HG03520 (cell line): ENCODE measurements around the gene PCDH1.

Source experiments
- ATAC-seq: cut with Tn5 transposase; IDR thresholded peaks from one replicate; pipeline ENCODE4 v1.9.1; 2021; ENCODE audit warnings: mild to moderate bottlenecking, moderate library complexity; ENCODE audit not compliant: unreplicated experiment

PCDH1 gene

DNA sequence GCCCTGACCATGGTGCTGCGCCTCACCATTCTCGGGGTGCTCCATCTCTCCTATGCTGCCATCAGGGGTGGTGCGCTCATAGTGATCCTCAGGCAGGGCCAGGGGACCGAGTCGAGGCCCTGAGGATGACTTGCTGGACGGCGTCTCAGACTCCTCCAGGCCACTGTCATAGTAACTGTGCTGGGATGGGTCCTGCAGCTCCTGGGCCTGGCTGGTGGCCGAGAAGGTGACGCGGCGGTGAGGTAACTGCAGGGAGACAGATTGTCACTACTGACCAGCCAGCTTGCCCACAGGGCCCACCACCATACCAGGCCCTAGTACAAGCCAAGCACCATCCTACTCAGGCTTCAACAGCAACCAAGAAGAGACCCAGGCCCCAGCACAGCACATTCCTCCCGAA lies 21.0 kb downstream of the PCDH1 start:
- ATAC-seq, result no peak

DNA sequence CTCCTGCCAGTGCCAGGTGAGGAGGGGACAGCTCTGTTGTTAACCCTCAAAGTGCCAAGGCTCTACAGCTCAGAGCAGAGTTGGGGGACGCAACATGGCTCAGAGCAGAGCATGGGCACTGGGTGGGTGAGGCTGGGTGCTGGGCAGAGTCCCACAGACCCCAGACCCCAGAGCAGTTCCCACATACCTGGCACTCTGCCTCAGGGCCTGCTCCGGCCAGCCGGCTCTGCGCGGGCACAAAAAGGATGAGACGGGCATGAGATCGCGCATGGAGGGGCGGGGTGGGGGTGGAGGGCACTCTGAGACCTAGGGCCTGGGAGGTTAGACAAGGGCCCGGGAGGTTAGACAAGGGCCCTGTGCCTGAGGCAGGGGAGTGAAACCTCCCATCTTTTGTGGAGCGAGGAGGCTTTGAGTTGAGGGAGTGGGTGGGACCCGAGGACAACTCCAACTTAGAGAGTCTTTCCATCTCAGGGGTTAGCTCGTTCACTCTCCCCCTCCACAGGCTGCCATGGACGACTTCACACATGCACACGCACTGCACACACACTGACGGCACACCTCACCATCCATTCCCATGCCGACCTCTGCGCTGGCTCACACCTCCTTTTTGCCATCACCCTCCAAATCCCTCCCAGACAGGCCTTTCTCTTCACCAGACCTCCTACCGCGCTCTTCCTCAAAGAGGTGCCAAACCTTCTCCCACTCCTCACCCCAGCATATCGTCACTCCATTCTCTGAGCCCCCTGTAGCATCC lies 22.0 kb downstream of the PCDH1 start:
- no peak for ATAC-seq

- no peak for ATAC-seq
These were observed 22.8 kb downstream of the PCDH1 start for GRCh38 chr5:141855265-141856036.

DNA sequence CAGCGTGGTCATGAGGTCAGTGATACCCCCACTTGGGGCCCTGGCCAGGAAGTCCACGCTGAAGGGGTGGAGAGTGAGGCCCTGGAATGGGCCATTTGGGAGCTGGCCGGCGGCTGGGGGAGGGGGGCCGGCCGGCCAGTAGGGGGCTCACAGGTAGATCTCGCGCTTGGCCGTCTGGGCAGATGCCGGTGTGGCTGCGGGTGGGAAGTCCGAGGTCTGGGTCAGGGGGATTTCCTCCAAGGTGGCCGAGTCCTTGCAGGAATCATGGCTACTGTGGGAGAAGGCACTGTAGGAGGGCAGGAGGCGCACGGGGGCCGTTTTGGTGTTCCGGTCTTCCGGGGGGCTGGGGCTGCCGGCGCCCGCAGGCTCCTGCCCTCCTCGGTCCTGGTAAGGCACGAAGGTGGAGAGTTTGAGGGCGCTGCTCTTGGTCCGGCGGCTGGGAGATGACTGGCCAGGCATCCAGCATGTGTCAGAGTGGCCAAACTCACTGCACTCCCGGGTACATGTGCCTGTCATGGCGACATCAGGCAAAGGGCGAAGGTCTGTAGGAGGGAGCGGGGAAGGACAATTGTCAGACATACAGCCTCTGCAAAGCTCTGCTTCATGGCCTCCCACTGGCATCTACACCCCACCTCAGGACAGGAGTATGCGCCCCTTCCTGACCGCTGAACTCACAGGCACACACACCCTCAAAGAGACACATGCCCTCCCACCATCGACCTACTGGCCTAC lies 24.1 kb downstream of the PCDH1 start:
- ATAC-seq, result no peak

DNA sequence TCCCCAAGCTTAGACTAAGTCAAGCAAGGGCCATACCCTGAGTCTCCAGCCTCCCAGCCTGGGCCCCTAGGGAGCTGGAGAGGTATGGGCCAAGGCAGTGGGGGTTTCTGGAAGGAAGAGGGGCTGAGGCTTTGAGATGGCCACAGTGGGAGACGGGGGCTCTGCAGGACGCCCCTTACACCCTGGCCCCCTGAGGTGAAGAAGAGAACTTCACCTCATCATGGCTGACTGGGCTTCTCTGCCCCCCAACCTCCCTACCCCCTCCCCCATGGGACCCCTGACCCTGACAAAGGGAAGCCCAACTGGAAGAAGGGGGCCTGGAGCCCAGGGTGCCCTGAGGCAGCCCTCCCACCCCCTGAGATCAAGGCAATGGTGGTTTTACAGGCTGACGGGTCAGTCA lies 25.8 kb downstream of the PCDH1 start:
- no peak for ATAC-seq

DNA sequence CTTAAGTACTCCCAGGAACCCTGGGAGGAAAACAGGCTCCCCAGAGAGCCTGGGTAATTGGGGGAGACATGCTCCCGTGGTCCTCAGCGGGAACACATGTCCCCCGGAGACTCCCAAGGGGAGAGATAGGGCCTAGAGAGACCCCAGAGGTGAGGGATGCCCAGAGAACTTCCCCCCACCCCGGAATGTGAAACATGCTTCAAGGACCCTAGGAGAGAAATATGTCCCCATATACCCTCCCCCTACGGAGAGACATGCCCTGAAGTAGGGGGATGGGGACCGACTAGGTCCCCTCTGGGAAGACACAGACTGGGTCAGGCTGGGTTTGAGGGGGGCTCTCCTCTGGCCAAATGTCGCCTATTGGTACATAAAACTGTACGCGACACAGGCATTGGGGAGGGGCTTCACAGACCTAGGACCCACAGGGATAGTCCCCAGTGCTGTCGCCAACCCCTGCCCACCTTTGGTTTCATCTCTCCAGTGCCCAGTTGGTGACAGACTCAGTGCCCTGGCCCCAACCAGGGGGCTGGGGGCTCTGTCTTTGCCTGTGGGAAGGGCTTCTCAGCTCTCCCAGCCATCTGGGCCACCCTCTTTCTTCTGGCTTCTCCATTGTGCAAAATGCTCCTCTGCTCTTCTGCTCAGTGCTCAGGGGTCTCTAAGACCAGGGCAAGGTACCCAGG lies 26.9 kb downstream of the PCDH1 start:
- no peak for ATAC-seq

- ATAC-seq, result no peak
These were observed 27.4 kb downstream of the PCDH1 start for GRCh38 chr5:141850786-141851185.

GRCh38 chr5:141850244-141850768 lies 27.9 kb downstream of the PCDH1 start:
- ATAC-seq, result no peak

DNA sequence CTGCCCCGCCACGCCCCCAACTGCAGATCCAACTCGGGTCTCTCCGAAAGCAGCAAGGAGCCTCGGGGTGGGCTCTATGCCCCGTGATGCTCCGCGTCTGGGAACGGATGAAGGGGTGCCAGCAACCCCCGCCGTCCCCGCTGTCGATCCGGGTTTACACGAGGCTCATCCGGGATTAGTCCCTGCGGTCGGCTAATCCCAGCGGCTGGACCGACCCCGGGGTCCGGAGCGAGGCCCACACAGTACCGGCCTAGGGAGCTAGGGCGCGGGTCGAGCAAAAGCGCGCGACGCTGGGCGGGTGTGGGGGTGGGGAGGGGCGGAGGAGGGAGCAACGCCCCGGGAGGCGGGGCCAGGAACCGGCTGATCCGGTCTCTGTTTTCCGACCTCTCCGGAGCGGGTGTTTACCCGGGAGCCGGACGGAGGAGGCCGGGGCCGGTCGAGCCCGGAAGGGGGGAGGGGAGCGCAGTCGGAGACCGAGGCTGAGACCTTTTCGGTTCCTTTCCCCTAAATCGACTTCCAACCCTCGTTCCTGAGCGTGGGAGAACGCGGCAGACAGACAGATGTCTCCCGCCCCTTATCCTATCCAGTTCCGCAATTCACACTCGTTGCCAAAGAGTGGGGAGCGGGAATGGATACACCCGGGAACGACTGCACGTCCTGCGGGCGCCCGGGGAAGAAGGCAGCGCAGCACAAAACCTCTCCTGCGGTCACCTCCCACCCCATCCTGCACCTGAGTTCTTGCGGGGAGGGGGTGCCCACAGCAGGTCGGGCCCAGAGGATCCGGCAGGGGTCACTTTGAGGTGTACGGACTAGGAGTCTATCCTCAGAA lies 28.6 kb downstream of the PCDH1 start:
- no peak for ATAC-seq

- ATAC-seq, result no peak
These were observed 29.3 kb downstream of the PCDH1 start for GRCh38 chr5:141848744-141849414.

GRCh38 chr5:141846031-141846430 lies 32.2 kb downstream of the PCDH1 start:
- no peak for ATAC-seq

- ATAC-seq, result no peak
These were observed 32.8 kb downstream of the PCDH1 start for GRCh38 chr5:141845371-141845851.

DNA sequence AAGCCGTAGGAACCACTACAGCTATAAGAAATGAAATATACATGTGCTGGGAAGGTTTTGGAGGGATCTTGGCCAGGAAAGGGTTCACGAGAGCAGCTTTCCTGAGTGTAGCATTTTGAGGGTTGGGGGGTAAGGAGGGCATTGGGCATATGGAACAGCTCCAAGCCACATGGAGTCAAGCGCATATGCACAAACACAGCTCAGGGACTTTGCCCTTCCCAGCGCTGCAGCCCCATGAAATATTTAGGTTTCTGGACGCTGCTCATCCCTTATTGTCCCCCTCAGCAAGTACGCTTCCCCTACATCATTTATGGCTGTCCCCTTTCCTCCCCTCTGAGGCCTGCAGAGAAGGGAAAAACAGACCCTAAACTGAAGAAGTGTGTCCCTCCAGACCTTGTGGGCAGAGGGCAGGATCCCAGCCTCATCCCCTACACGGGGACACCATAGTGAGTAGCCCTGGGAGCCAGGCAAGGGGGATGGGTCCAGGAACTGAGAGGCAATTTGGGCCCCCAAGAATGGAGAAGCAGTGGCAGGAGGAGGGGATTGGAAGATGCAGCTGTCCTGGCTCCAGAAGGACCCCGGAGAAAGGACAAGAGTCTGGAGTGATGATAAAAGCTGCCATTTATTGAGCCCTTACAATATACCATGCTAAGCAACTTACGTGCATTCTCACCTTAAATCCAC lies 33.7 kb downstream of the PCDH1 start:
- ATAC-seq, result no peak

DNA sequence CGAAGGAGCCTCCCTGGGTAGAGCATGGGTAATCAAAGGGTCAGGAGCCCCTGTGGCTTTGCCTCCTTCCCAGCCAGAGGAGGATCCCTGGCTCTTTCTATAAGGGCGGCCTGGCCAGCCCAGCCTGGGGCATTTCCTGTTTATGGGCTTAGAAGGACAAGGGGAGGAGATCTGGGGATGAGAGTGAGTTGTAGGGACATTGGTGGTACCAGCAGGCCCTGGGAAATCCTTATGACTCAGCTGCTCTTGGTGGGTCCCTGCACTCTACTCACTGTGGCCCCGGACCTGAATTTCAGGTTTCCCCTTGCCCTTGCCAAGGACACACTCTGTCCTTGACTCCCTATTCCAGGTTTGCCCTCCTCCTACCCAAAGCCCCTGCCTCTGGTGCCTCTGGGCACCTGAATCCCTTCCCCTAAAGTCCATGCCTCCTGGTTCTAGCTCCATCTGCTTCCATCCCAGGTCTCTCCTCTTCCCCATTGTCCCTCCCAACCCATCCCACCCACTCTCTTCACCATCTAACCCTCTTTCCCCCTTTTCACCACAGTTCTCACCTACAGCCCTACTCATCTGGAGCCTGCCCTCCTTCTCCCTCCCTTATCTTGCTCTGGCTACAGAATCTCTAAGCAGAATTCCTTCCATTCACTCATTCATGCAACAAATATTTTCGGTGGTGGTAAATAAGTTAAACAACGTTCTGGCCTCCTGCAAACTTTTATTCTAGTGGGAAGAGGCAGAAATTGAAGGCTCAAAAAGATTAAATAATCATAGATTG lies 34.9 kb downstream of the PCDH1 start:
- ATAC-seq, result no peak

- no peak for ATAC-seq
These were observed 36.6 kb downstream of the PCDH1 start for GRCh38 chr5:141841378-141842180.

- ATAC-seq, result no peak
These were observed 37.3 kb downstream of the PCDH1 start for GRCh38 chr5:141840826-141841360.

- ATAC-seq, result no peak
These were observed 37.9 kb downstream of the PCDH1 start for GRCh38 chr5:141840280-141840812.
